ENCODE data around the gene NPLOC4. TPM values are rescaled to one million over a fixed set of nuclear protein-coding genes. Genes with fewer than 3 reads are reported as not detected.

Gene NPLOC4
- total RNA-seq, 1 donor from 2014 or later: 51.9 TPM

DNA sequence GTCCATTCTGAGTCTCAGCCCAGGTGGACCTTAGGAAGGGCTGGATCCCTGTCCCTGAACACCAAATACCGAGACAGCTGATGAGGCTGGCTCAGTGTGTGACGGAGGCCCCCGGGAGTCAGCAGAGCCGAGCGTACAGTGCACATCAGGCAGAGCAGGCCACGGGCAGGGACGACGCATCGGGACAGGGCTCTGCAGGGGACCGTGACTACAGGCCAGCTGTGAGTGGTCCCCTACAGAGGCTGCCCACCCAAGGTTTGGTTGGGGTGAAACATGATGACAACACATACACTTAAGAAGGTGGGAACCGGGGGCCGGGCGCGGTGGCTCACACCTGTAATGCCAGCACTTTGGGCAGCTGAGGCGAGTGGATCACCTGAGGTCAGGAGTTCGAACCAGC, 36.0 kb upstream of the NPLOC4 start:
- no peak overlapping the region for H3K4me3 ChIP-seq (ENCODE audit: low read depth, low read length)
- DNase-seq (ENCODE audit: low read depth): no peak
- TF ChIP-seq, protein P1, sequence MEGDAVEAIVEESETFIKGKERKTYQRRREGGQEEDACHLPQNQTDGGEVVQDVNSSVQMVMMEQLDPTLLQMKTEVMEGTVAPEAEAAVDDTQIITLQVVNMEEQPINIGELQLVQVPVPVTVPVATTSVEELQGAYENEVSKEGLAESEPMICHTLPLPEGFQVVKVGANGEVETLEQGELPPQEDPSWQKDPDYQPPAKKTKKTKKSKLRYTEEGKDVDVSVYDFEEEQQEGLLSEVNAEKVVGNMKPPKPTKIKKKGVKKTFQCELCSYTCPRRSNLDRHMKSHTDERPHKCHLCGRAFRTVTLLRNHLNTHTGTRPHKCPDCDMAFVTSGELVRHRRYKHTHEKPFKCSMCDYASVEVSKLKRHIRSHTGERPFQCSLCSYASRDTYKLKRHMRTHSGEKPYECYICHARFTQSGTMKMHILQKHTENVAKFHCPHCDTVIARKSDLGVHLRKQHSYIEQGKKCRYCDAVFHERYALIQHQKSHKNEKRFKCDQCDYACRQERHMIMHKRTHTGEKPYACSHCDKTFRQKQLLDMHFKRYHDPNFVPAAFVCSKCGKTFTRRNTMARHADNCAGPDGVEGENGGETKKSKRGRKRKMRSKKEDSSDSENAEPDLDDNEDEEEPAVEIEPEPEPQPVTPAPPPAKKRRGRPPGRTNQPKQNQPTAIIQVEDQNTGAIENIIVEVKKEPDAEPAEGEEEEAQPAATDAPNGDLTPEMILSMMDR (conservative IDR thresholded peaks at IDR 0.05; ENCODE audit: low read depth, low read length): no peak

GRCh38 chr17:81672504-81672903, 35.6 kb upstream of the NPLOC4 start:
- no peak for DNase-seq (ENCODE audit: low read depth)
- H3K4me3 ChIP-seq (ENCODE audit: low read depth, low read length): no peak overlapping the region
- TF ChIP-seq, protein P1 (conservative IDR thresholded peaks at IDR 0.05; ENCODE audit: low read depth, low read length): no peak

GRCh38 chr17:81667754-81668153, 30.8 kb upstream of the NPLOC4 start:
- no peak for DNase-seq (ENCODE audit: low read depth)
- TF ChIP-seq, protein P1 (conservative IDR thresholded peaks at IDR 0.05; ENCODE audit: low read depth, low read length): no peak
- H3K4me3 ChIP-seq (ENCODE audit: low read depth, low read length): peak overlapping the region; percentile 23

DNA sequence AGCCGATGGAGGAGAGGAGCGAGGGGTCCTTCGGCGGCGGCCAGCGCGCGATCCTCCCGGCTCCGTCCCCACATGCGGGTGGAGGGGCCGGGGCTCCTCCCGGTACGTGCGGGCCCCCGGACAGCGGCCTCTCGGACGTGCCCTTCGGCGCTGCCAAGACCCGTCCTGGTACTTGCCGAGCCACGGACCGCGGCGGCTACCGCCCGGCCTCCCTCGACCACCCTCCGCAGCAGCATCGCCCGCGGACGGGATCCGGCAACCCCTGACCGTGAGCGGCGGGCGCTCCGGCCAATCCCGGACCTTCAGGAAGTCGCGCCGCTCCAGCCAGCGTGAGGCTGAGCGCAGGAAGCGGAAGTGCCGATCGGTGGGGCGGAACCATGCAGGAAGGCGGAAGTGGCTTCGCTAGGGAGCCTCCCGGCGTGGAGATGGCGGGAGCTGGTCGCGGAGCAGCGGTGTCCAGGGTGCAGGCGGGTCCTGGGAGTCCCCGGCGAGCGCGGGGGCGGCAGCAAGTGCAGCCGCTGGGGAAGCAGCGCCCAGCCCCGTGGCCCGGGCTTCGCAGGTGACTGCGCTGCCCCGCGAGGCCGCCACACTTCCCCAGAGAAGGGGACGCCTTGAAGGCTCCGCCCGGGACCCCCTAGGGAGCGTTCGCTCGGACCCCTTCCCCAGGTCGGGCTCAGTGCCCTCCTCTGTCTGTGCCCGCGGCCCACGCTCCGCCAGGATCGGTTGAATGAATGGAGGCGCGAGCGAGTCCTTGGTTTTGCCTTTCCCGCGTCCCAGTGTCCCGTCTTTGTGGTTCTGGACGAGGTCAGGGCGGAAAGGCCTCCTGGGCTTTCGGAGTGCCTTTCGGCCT, 29.7 kb upstream of the NPLOC4 start, which contains the start of the genes CCDC137 and OXLD1:
Gene CCDC137, plus strand, starts transcription at position 396 of the 850 bp plus-strand sequence. Its CDS starts 30 bp downstream, at position 426.
Gene OXLD1, minus strand, starts transcription at position 264 of the 850 bp plus-strand sequence. Its CDS starts 28 bp downstream, at position 236.
- DNase-seq (ENCODE audit: low read depth): peak; percentile 49
- TF ChIP-seq, protein P1 (conservative IDR thresholded peaks at IDR 0.05; ENCODE audit: low read depth, low read length): no peak
- peak within 1 kb of the TSS; percentile 96 for H3K4me3 ChIP-seq (ENCODE audit: low read depth, low read length)

DNA sequence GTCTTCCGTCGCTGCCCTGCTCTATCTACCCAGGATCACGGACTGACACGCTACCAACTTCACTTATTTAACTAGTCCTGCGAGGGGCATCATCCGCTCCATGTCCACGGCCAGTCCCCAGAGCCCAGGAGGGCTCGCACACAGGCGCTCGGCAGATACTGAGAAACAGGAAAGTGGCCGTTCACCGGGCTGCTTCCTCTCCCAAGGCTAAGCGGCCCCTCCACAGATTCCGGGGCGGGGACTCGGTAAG, 29.1 kb upstream of the NPLOC4 start:
- TF ChIP-seq, protein P1 (conservative IDR thresholded peaks at IDR 0.05; ENCODE audit: low read depth, low read length): no peak
- no peak for DNase-seq (ENCODE audit: low read depth)
- peak overlapping the region; percentile 96 for H3K4me3 ChIP-seq (ENCODE audit: low read depth, low read length)

DNA sequence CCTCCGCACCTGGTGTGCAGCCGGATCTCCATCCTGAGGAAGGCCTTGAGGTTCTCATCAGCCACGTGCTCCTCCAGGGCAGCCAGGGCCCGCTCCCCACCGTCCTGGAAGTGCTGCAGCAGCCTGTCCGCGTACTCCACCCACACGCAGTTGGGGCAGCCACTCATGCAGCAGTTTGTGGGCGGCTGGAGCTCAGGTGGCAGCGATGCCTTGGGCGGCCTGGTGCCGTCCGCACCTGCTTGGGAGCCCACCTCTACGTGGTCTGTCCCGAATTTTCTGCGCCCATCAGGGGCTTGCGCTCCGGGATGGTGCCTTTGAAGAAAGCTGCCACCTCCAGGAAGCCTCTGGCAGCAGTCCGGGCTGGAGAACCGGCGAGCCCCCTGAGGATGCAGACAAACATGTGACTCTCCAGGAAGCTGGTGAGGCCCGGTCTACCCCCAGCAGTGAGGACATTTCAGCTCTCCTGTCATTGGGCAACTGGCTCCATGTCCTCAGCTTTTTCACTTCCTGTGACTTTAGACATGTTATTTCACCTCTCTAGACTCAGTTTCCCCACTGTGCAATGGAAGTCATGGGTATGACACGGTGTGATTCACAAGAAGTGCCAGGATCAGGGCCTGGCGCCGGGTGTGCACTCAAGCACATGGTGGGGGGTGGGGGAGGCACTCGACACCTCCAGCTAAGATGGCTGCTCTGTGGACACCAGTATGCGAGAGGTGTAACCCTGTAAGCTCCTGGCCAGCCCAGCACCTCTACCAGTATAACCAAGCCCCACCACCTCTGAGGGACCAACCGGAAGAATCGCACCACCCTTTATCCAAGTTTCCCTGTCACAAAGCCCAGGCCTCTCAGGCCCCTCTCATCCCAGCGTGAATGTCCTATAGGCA, 28.5 kb upstream of the NPLOC4 start:
- H3K4me3 ChIP-seq (ENCODE audit: low read depth, low read length): peak overlapping the region; percentile 96
- DNase-seq (ENCODE audit: low read depth): no peak
- TF ChIP-seq, protein P1 (conservative IDR thresholded peaks at IDR 0.05; ENCODE audit: low read depth, low read length): no peak
